Measurements from ENCODE around the gene SLC35D2.

SLC35D2 gene

GRCh38 chr9:96383165-96383942 lies at the start of gene SLC35D2:
TSS of gene SLC35D2 (minus strand) at chr9:96383711. CDS start at chr9:96383634, 77 bp downstream.
- no peak for DNase-seq (ENCODE audit: low read depth in 3 of 3, low spot score in 1 of 3)

DNA sequence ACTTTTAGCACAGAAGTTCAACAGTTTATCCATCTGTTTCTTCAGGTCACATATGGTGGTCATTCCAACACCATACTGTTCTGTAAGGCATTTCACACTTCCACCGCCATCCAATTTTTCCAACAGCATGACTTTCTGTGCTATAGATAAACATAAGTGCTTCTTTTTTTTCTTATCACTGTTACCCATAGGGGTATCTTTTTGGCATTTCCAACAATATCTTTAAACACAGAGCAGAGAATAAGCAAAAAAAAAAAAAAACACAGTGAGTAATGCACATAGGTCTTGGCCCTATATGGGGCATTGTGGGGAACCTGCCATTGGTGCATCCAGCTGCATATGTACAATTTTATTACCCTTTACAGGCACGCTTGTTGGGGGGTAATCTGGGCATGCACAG lies 46.9 kb upstream of the SLC35D2 start:
- no peak for DNase-seq (ENCODE audit: low read depth in 3 of 3, low spot score in 1 of 3)

GRCh38 chr9:96429732-96430131 lies 46.2 kb upstream of the SLC35D2 start:
- DNase-seq (ENCODE audit: low read depth in 3 of 3, low spot score in 1 of 3), result no peak

- DNase-seq (ENCODE audit: low read depth in 3 of 3, low spot score in 1 of 3), result no peak
These were observed 42.1 kb upstream of the SLC35D2 start for GRCh38 chr9:96425500-96426169.

- no peak for DNase-seq (ENCODE audit: low read depth in 3 of 3, low spot score in 1 of 3)
These were observed 40.5 kb upstream of the SLC35D2 start for GRCh38 chr9:96423985-96424336.

DNA sequence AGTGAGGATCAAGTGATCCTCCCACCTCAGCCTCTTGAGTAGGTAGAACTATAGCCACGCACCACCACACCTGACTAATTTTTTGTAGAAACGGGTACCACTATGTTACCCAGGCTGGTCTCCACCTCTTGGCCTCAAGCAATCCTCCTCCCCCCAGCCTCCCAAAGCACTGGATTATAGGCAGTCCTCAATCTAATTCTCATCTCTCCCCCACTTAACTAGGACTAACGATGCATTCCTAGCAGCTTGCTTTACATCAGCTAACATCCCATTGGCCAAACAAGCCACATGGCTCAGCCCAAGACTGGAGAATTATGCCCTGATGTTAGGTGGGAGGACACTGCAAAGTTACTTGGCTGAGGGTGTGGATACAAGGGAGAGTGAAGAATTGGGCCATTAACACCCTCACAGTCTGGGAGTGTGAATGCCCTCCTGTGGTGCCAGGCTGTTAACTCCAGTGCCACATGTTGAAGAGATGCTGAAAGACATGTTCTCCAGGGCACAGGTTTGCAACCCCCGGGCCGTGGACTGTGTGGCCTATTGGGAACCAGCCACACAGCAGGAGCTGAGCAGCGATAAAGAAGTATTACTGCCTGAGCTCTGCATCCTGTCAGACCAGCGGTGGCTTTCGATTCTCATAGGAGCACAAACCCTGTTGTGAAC lies 39.9 kb upstream of the SLC35D2 start:
- DNase-seq (ENCODE audit: low read depth in 3 of 3, low spot score in 1 of 3), result no peak

DNA sequence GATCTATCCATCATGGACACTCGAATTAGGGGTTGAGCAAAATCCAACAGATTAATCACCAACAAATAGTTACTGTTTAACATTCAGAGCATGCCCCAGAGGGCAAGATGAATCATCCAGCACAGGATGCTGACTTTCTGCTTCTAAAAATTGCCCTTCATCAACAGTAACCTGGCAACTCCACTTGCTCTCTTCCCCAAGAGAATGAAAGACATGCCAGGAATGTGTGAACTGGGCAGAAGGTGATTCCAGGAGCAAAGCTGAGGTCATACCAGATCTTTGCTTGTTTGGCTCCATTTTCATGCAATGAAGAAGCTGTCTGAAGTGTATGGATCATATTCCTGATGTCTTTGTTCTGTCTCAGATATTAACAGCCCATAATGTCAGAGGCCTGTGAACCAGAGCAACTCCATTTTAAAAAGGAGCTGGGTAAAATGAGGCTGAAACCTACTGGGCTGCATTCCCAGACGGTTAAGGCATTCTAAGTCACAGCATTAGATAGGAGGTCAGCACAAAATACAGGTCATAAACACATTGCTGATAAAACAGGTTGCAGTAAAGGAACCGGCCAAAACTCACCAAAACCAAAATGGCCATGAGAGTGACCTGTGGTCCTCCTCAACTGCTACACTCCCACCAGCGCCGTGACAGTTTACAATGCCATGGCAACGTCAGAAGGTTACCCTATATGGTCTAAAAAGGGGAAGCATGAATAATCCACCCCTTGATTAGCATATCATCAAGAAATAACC lies 37.1 kb upstream of the SLC35D2 start:
- DNase-seq (ENCODE audit: low read depth in 3 of 3, low spot score in 1 of 3), result no peak

GRCh38 chr9:96419691-96419969 lies 36.1 kb upstream of the SLC35D2 start:
- no peak for DNase-seq (ENCODE audit: low read depth in 3 of 3, low spot score in 1 of 3)

DNA sequence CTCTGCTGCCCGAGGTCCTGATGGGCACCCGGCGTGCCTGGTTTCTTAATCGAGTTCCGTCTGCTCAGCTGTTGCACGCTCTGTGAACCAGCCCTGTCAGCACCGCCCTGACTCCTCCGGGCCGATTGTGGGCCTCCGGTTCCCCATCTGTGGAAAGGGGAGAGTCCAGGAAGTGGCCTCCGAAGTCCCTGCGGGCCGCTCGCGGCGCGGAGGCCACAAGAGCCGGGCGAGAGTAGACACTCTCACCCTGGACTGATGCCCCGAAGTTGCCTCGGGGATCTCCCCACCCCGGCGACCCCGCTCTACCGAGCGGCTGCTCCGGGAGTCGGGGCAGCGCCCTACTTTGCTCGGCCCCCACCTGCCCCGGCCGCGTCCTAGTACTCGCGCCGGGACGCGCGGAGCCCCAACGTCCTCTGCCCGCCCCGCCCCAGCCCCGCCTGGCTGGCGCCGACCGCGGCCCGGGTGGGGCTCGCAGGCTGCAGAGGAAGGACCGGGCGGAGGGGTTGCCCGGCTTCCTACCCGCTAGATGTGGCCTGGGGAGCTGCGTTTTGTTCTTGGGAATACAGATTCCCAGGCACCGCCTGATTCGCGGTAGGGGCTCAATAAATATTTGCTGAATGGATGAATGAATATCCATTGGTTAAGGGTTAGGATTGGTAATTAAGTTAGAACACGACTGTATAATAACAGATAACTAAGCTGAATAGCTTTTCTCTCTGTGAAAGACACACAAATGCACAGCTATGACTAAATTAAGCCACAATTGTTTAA lies 35.6 kb upstream of the SLC35D2 start:
- DNase-seq (ENCODE audit: low read depth in 3 of 3, low spot score in 1 of 3), result peak in 1 of 3 donors; percentile 26

- peak; percentile 76 to 78 (median 78) for DNase-seq (ENCODE audit: low read depth in 3 of 3, low spot score in 1 of 3)
These were observed 34.8 kb upstream of the SLC35D2 start, which contains the start of gene ZNF367 for GRCh38 chr9:96418083-96418919. TSS of gene ZNF367 (minus strand) at chr9:96418370. CDS start at chr9:96418032, 338 bp downstream.

DNA sequence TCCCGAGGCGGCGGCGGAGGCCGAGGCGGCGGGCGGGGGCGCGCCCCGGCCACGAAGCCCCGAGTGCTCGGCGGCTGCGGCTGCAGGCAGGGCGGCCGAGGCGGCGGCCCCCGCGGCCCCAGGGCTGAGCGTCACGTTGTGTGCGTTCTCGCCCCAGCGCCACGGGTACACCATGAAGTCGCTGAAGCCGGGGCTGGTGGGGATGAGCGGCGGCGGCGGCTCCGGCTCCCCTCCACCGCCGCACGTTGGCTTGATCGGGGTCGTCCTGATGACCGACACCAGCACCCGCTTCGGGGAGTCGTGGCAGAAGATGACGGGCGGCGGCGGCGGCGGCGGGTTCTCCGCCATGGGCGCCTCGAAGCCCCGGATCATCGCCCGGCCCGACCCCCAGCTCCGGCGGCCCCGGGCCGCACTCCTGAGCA lies 34.2 kb upstream of the SLC35D2 start:
- no peak for DNase-seq (ENCODE audit: low read depth in 3 of 3, low spot score in 1 of 3)

DNA sequence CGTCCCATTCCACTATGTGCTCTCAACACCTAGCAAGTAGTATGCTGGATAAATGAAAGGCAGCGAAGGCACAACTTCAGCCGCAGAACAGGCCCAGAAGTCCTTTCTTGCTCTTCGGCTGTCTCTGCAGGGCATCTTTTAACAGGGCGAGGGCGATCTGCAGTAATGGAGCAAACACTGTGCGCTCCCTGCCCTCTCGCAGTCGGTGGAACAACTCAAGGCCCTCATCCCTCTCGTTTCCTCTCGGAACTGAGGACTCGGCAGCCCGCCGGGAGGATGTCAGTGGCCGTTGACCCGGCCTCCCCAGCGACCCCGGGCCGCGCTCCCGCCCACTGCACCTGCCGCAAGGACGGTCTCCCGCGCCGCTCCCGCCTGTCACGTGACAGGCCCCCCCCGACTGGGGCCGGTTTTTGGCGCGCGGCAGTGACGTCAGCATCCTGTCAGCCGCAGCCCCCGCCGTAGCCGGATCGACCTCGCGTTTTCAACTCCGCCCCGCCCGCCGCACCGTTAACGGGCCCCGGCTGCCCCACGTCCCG lies 33.6 kb upstream of the SLC35D2 start:
- peak; percentile 79 to 90 (median 80) for DNase-seq (ENCODE audit: low read depth in 3 of 3, low spot score in 1 of 3)

DNA sequence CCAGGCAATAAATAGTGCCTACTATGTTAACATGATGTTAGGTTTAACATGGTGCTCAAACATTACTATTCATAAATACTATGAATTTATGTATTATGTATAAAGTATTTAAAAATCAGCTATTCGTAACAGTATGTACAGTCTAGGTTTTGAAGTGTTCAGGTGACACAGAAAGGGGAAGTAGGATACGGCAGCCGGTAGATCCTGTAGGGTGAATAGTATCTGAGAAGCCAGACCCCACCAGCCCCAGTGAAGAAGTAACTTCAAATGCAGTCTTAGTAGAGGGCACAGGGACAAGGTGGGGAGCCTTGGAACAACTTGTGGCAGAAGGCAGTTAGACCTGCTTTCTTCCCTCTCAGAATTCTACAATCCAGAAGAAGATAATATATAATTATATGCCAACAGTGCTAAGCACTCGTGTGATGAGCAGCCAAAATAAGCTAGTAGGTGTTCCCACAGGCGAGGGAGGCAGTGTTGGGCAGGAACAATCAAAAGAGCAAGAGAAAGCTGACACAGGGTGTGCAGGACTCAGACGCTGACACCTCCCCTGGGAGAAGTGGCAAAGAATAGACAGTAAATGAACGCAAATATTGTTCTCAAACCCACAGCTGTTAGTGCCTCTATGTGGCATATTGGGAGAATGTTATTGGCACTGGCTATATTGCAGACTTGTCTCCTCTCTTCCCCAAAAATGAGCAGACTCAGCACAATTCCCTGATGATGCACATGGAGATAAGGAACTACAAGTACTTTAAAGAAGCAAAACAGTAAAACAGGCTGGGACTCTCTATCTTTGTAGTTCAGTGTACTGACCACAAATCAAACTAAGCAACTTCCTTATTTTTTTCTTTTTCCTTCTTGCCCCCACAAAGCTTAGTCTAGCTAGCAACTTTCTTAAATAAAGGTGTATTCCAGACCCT lies 30.1 kb upstream of the SLC35D2 start:
- no peak for DNase-seq (ENCODE audit: low read depth in 3 of 3, low spot score in 1 of 3)

GRCh38 chr9:96412174-96412913 lies 28.8 kb upstream of the SLC35D2 start:
- no peak for DNase-seq (ENCODE audit: low read depth in 3 of 3, low spot score in 1 of 3)

DNA sequence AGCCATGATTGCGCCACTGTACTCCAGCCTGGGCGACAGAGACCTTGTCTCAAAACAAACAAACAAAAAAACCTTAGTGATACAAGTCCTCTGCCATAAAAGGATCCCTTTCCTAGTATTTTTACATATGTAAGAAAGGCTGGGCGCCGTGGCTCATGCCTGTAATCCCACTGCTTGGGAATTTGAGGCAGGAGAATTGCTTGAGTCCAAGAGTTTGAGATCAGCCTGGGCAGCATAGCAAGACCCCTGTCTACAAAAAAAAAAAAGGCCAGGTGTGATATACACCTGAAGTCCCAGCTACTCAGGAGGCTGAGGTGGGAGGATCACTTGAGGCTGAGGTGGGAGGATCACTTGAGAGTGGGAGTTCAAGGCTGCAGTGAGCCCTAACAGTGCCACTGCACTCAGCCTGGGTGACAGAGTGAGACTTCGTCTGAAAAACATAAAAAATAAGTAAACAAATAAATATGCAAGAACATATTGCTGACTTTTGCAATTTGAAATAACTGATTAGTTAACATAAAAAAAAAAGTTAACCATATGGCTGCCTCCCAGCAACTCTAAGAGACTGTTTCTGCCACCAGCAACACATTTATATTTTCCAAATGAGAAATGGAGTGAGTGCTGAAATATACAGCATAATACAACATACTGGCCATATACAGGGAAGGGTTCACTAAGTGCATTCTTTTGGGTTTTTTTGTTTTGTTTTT lies 27.8 kb upstream of the SLC35D2 start:
- DNase-seq (ENCODE audit: low read depth in 3 of 3, low spot score in 1 of 3), result no peak

- no peak for DNase-seq (ENCODE audit: low read depth in 3 of 3, low spot score in 1 of 3)
These were observed 25.1 kb upstream of the SLC35D2 start for GRCh38 chr9:96408409-96409280.

All from stimulated activated CD4-positive, alpha-beta T cell treated with anti-CD3 and anti-CD28 coated beads, TNF-alpha, amount 100 ng/mL, for 1 hour (primary cell).